ENCODE measurements around the gene RDH11. TPM values are rescaled to one million over a fixed set of nuclear protein-coding genes. Genes with fewer than 3 reads are reported as not detected.
"Not testable (repeated sequence)": the region's sequence is repeated elsewhere in the genome, so short reads cannot be mapped to it uniquely, and the experiment has no call there.

Gene RDH11
- 49.4 TPM for total RNA-seq

- peak; percentile 96 for DNase-seq
Observed at GRCh38 chr14:67695394-67695949, at the start of gene RDH11. RDH11 (minus strand) TSS chr14:67695764; CDS start chr14:67695703, 61 bp downstream.

DNA sequence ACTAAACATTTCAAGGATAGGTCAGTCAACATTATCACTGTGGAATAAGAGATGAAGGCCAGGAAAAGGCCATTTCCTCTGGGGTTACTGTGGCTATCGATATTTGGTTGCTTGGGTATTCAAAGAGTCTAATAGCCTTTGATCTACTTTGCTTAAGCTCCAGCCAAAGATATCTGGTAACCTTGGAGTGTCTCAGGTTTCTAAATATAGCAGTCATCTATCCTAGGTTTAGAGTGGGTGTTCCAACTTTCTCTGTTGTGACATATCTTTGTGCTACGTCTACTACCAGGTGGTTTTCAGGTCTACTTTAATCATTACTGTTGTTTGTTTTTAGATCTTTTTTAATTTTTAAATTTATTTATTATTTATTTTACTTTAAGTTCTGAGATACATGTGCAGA, 48.5 kb upstream of the RDH11 start:
- no peak for DNase-seq

DNA sequence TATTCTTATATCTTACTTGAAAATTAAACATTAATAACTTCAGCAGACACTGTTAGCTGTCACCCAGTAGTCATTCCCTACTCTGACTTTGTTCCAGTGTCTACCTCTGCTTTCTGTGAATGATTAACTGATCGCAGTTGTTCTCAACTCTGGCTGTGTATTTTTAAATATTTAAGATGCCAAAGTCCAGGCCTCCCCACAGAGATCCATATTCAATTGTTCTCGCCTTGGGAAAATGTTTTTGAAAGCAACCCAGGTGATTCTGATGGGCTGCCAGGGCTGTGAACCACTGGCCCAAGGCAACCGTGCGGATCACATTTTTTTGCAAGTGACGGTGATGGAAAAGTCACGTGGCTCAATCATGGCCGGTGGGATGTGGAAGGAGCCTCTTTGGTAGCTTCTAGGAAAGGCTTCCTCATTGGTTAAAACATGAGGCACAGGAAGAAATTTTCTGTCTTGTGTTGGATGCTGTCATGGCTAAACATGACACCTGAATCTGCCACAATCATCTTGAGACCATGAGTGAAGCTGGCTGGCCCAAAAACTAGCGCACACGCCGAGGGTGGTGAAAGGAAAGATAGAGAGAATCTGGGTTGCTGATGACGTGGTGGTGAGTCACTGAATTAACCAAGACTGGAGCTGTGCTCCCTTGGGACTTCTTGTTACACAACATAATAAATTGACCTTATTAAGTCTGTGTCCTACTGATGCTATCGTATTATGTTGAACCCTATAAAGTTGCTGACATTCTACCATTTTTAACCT, 43.4 kb upstream of the RDH11 start:
- DNase-seq: no peak

GRCh38 chr14:67736771-67737170, 41.2 kb upstream of the RDH11 start:
- no peak for DNase-seq

DNA sequence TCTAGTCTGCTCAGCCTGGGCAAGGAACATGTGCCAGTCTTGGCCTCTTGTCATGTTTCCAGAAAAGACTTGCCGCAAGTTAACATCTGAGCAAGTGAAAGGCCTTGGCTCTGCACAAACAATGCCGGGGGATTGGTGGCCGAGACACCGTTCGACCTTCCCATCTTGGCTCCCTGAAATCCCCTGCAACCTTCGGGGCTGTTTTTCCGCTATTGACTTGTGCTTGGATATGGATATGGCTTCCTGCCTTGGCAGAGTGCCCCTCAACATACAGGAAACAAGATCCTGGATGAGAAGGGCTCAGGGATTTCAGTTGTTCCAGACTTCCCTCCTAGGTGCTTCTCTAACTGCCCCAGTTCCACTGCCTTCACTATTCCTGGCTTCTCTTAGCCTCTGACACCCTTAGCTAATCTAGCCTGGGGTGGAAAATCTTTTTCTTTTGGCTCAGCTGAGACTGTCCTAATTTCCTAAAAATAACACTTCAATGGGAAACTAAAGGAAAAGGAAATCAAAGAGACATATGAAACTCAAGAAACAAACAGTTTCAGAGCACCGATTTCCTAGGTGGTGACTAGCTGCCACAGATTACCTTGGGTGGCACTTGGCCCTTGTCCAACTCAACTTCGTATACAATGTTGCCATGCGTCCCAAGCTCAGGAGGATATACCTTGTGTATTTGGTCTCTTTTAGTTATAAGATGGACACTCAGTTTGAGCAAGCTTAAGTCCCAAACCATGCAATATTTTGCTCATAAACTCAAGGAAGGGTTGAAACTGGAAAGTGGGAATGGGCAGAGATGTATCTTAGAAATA, 40.0 kb upstream of the RDH11 start:
- DNase-seq: peak; percentile 25

- no peak for DNase-seq
Observed at GRCh38 chr14:67734675-67735074, 39.1 kb upstream of the RDH11 start.

- DNase-seq: peak; percentile 82
Observed at GRCh38 chr14:67733616-67734015, 38.1 kb upstream of the RDH11 start.

DNA sequence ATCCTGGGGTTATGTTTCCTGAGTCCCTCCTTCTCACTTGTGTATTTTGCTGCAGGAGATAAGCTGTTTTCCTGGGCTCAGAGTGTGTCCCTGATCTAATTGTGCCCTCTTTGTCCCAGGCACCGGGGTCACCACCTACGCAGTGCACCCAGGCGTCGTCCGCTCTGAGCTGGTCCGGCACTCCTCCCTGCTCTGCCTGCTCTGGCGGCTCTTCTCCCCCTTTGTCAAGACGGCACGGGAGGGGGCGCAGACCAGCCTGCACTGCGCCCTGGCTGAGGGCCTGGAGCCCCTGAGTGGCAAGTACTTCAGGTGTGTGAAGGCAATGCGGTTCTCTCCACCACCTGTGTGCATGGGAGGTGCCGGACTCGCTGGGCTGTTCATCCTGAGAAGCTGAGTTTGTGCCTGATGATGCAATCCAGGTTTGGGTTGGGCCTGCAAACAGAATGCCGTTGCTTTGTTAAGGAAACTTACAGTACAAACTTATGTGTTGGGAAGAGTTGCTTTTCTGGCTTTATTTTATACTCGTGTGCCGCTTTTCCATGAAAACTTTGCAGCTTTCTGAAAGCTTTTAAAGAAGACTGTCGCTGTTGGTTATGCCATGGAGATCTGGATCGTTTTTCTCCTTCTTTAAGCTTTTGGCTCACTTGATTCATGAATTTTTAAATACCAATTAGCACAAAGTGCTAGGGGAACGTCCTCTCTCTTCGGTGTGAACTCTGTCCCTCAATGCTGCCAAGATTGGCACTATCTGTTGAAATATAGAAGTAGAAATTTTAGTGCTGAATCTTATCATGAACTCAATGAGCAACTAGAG, 33.7 kb upstream of the RDH11 start:
- DNase-seq: peak; percentile 17

DNA sequence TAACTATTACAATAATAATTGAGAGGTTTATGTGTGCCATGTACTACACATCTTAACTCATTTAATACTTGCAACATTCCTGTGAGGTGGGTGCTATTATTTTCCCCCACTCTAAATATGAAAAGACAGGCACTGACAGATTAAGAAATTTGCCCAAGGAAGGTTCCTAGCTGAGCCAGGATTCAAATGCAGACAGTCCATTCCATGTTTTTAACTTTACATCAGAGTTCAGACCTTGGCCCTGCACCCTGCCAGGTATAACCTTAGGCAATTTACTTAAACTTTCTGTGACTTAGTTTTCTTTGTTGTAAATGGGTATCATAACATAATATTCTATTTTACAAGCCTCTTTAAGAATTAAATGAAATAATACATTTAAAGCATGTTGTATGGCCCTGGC, 32.7 kb upstream of the RDH11 start:
- DNase-seq: no peak

DNA sequence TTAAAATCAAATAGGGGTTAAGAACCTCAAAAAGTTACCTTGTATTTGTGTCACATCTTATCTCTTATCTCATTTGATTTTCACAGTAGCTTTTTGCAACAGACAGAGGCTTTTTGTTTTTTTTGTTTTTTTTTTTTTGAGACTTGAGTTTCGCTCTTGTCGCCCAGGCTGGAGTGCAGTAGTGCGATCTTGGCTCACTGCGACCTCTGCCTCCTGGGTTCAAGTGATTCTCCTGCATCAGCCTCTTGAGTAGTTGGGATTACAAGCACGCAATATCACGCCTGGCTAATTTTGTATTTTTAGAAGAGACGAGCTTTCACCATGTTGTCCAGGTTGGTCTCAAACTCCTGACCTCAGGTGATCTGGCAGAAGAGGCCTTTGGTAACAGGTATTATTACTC, 31.8 kb upstream of the RDH11 start:
- DNase-seq: no peak

DNA sequence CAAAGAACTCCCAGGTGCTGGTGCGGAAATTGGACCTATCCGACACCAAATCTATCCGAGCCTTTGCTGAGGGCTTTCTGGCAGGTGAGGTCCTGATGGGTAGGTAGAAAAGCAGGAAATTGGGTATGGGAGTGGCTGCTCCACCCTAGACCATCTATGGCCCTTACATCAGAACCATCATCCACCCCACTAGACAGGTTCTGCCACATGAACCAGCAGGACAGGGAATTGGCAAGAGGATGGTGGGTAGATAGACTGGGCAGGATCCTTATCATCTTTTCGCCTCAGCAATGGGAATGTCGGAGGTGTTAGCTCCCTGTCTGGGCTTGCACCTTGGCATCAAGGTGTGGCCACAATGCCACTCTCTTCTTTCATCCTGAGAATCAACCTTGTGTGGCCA, 29.6 kb upstream of the RDH11 start:
- DNase-seq: no peak

- DNase-seq: peak; percentile 80
Observed at GRCh38 chr14:67722293-67722692, 26.7 kb upstream of the RDH11 start.

DNA sequence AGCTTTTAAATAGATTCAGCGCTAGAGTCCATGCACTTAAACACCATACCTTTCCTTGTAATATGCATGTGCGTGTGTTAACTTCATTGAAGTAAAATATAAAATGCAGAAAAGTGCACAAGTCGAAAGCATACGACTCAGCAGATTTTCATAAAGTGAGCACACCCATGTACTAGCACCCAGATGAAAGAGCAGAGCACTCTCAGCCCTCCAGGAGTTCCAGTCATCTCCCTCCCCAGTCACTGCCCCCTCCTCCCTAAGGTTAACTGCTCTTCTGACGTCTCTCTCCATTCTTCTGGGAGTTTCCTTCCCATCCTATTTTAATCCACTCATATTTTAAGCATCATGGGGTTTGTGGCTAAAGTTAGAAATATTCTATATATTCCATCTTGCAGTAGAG, 26.3 kb upstream of the RDH11 start:
- DNase-seq: no peak

- no peak for DNase-seq
Observed at GRCh38 chr14:67719866-67720265, 24.3 kb upstream of the RDH11 start.

- not testable (repeated sequence) for DNase-seq
Observed at GRCh38 chr14:67719385-67719784, 23.8 kb upstream of the RDH11 start.

- DNase-seq: no peak
Observed at GRCh38 chr14:67718265-67718664, 22.7 kb upstream of the RDH11 start.

GRCh38 chr14:67717048-67717447, 21.5 kb upstream of the RDH11 start:
- DNase-seq: no peak

DNA sequence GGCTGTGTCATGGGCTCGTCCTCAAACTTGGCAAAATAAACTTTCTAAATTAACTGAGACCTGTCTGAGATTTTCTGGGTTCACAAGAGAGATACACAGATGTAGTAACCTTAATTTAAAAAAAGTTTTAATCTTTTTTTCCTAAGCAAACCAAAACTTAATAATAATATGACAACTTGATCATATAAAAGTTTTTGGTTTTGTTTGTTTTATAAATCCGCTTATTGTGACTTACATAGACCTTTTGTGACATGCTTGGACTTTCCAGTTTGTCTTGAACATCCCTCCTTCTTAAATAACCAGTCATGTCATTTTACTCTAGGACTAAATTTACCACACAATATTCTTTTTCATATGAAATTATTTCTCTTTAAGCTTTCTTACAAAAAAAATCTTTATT, 14.6 kb upstream of the RDH11 start:
- no peak for DNase-seq

DNA sequence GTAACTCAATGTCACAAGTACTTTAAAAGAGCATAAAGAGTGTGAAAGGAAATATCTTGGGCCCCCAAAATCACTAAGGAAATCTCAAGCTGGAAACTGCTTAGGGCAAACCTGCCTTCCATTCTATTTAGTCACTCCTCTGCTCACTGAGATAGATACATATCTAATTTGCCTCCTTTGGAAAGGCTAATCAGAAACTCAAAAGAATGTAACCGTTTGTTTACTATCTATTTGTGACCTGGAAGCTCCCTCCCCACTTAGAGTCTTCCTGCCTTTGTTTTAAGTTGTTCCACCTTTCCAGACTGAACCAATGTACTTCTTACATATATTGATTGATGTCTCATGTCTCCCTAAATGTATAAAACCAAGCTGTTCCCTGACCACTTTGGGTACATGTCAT, 14.2 kb upstream of the RDH11 start:
- not testable (repeated sequence) for DNase-seq

GRCh38 chr14:67709346-67709745, 13.8 kb upstream of the RDH11 start:
- not testable (repeated sequence) for DNase-seq

DNA sequence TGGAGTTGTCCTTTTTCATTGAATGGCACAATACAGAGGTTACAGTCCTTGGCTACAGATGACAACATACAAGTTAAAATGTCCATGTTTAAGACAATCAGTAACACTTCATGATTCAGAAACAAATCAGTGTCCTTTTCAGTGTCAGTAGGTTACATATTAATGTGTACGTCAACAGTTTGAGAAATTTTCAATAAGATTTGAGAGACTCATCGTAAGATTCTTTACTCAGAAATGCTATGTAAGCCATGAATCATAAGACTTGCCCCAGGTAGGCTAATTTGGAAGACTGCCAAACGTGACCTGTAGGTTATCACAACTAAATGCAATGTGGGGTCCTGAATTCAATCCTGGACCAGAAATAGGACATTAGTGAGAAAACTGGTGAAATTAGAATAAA, 9.6 kb upstream of the RDH11 start:
- no peak for DNase-seq

GRCh38 chr14:67704484-67705089, 9.0 kb upstream of the RDH11 start:
- peak; percentile 77 for DNase-seq
